GM23248 (cell line): ENCODE data around the gene ANG. TPM values are rescaled to one million over a fixed set of nuclear protein-coding genes. Genes with fewer than 3 reads are reported as not detected.
"Not testable (repeated sequence)": the region's sequence is repeated elsewhere in the genome, so short reads cannot be mapped to it uniquely, and the experiment has no call there.

Source experiments
- DNase-seq: peaks from one replicate; pipeline ENCODE4 v3.0.0-alpha.2; 2015
- H2AFZ ChIP-seq: fragments of 200-600 bp; sonication (generic); 2 replicates; pipeline ENCODE4 v1.6.1; 2016; ENCODE audit warnings: antibody characterized with exemption
- H3F3A ChIP-seq: fragments of 200-600 bp; sonication (generic); 2 replicates; pipeline ENCODE4 v1.6.1; 2016; ENCODE audit warnings: mild to moderate bottlenecking, antibody characterized with exemption, mixed run types; ENCODE audit not compliant: insufficient read depth
- H3K27ac ChIP-seq: fragments of 200-600 bp; sonication (generic); 2 replicates; pipeline ENCODE4 v1.5.1; 2016; ENCODE audit warnings: mild to moderate bottlenecking
- H3K27me3 ChIP-seq: fragments of 200-600 bp; sonication (generic); replicated peaks from 2 replicates; pipeline ENCODE4 v1.6.1; 2016; ENCODE audit warnings: mild to moderate bottlenecking; ENCODE audit not compliant: insufficient read depth
- H3K36me3 ChIP-seq: fragments of 200-600 bp; sonication (generic); 2 replicates; pipeline ENCODE4 v1.6.1; 2016; ENCODE audit warnings: low read depth, mild to moderate bottlenecking
- H3K4me1 ChIP-seq: fragments of 200-600 bp; sonication (generic); 2 replicates; pipeline ENCODE4 v1.6.1; 2016; ENCODE audit warnings: mild to moderate bottlenecking; ENCODE audit not compliant: insufficient read depth
- H3K4me2 ChIP-seq: fragments of 200-600 bp; sonication (generic); one replicate; pipeline ENCODE4 v1.6.1; 2016; ENCODE audit warnings: mild to moderate bottlenecking; ENCODE audit not compliant: unreplicated experiment
- H3K4me3 ChIP-seq: fragments of 200-600 bp; sonication (generic); 2 replicates; pipeline ENCODE4 v1.5.1; 2016; ENCODE audit warnings: mild to moderate bottlenecking
- H3K79me2 ChIP-seq: fragments of 200-600 bp; sonication (generic); 2 replicates; pipeline ENCODE4 v1.6.1; 2016; ENCODE audit warnings: mild to moderate bottlenecking; ENCODE audit not compliant: insufficient read depth
- H3K9ac ChIP-seq: fragments of 200-600 bp; sonication (generic); 2 replicates; pipeline ENCODE4 v1.6.1; 2016; ENCODE audit warnings: mild to moderate bottlenecking
- H3K9me2 ChIP-seq: fragments of 200-600 bp; sonication (generic); 2 replicates; pipeline ENCODE4 v1.6.1; 2016; ENCODE audit warnings: mixed run types, mild to moderate bottlenecking, moderate library complexity; ENCODE audit not compliant: insufficient read depth
- H3K9me3 ChIP-seq: fragments of 200-600 bp; sonication (generic); one replicate; pipeline ENCODE4 v1.6.1; 2017; ENCODE audit warnings: low read depth
- H4K20me1 ChIP-seq: fragments of 200-600 bp; sonication (generic); 2 replicates; pipeline ENCODE4 v1.6.0; 2016; ENCODE audit not compliant: insufficient read depth
- EZH2 ChIP-seq: fragments of 200-600 bp; sonication (generic); IDR thresholded peaks from 2 replicates; pipeline ENCODE4 v1.6.1; 2018; ENCODE audit warnings: antibody characterized with exemption, mild to moderate bottlenecking; ENCODE audit not compliant: insufficient read depth, poor library complexity, severe bottlenecking
- EZH2phosphoT487 ChIP-seq: fragments of 200-600 bp; sonication (generic); IDR thresholded peaks from 2 replicates; pipeline ENCODE4 v1.6.1; 2018; ENCODE audit warnings: antibody characterized with exemption, moderate library complexity, mild to moderate bottlenecking, low read depth; ENCODE audit not compliant: insufficient read depth
- WGBS, 2 experiments: methylation state at CpG; one replicate each; pipeline ENCODE4 v1.1.6; 2015 to 2017; ENCODE audit warnings: low lambda C conversion rate in 2 of 2, low coverage in 1 of 2; ENCODE audit errors: missing lambda C conversion rate in 2 of 2; 5-methylcytosine and 5-hydroxymethylcytosine counted together
- in situ Hi-C: fragments of 300-500 bp; cut with MboI; formaldehyde crosslinking; loops from 2 replicates; pipeline ENCODE4 v1.15.0; 2020
- polyA plus RNA-seq: library from polyadenylated mRNA; unstranded; fragments of >200 nt; fragmentation: Nextera tagmentation; extraction: Ambion mirVana; gene quantifications from 2 replicates; pipeline ENCODE4 v1.2.1, GENCODE V29; 2016
- total RNA-seq: library from RNA; depleted of rRNA; stranded (reverse); fragments of >200 nt; shearing (Covaris generic); gene quantifications from 2 replicates; pipeline ENCODE4 v1.2.3, GENCODE V29; 2014

The ANG gene
- total and polyA plus RNA-seq, 2 experiments from 2014 or later: 3.6 to 11.9 TPM

GRCh38 chr14:20714593-20715250 is 26.2 kb downstream of the ANG start:
- H3K9me2 ChIP-seq: no peaks in the 10 kb centered on the region
- 17 to 19% methylated on average over 4 of the region's 4 CpGs for WGBS, 2 experiments
- H3K27me3 ChIP-seq: peaks cover 9% of the 10 kb centered on the region; the same call in 1 of the 2 replicates
- no peaks in the 10 kb centered on the region for H3F3A ChIP-seq
- peak; percentile 59 for DNase-seq
- no peak overlapping the region for H3K27ac ChIP-seq
- H3K36me3 ChIP-seq: no peaks in the 10 kb centered on the region
- H3K9me3 ChIP-seq: no peaks in the 10 kb centered on the region
- in situ Hi-C loops: no loop called here
- no peaks in the 10 kb centered on the region for H3K4me1 ChIP-seq
- H3K4me2 ChIP-seq: no peak overlapping the region
- H3K79me2 ChIP-seq: no peaks in the 10 kb centered on the region
- H4K20me1 ChIP-seq: no peaks in the 10 kb centered on the region
- TF ChIP-seq EZH2phosphoT487 (no peak), EZH2 (no peak)
- no peak overlapping the region for H3K4me3 ChIP-seq
- no peak overlapping the region for H2AFZ ChIP-seq
- H3K9ac ChIP-seq: no peak overlapping the region

GRCh38 chr14:20719777-20720176 is 31.2 kb downstream of the ANG start:
- no peak for TF ChIP-seq EZH2phosphoT487
- no peak for TF ChIP-seq EZH2
- no peak for DNase-seq
- in situ Hi-C loops: no loop called here

GRCh38 chr14:20720741-20721140 is 32.2 kb downstream of the ANG start:
- 20 to 26% methylated on average over 6 of the region's 6 CpGs for WGBS, 2 experiments
- Histone ChIP-seq H3K4me1 (no peaks in the 10 kb centered on the region), H3F3A (no peaks in the 10 kb centered on the region), H4K20me1 (no peaks in the 10 kb centered on the region), H3K9me2 (no peaks in the 10 kb centered on the region), H3K27me3 (peaks cover 8% of the 10 kb centered on the region), H3K27ac (no peak overlapping the region), H3K9ac (no peak overlapping the region), H3K9me3 (no peaks in the 10 kb centered on the region), H3K36me3 (no peaks in the 10 kb centered on the region), H3K4me3 (no peak overlapping the region), H3K79me2 (no peaks in the 10 kb centered on the region), H3K4me2 (no peak overlapping the region), H2AFZ (no peak overlapping the region)
- DNase-seq: no peak
- no peak for TF ChIP-seq EZH2phosphoT487
- TF ChIP-seq EZH2: no peak
- in situ Hi-C loops: no loop called here

More at GRCh38 chr14:20719777-20720176, 31.2 kb downstream of the ANG start:
- Histone ChIP-seq H2AFZ (no peak overlapping the region), H3K9me2 (no peaks in the 10 kb centered on the region), H3K36me3 (no peaks in the 10 kb centered on the region), H3K27ac (no peak overlapping the region), H3F3A (no peaks in the 10 kb centered on the region), H3K4me1 (no peaks in the 10 kb centered on the region), H3K4me3 (no peak overlapping the region), H4K20me1 (no peaks in the 10 kb centered on the region), H3K79me2 (no peaks in the 10 kb centered on the region), H3K27me3 (peaks cover 8% of the 10 kb centered on the region), H3K4me2 (no peak overlapping the region), H3K9me3 (no peaks in the 10 kb centered on the region), H3K9ac (no peak overlapping the region)
- 33 to 47% methylated on average over 4 of the region's 4 CpGs for WGBS, 2 experiments

- H3K79me2 ChIP-seq: no peaks in the 10 kb centered on the region
- H3K9me2 ChIP-seq: no peaks in the 10 kb centered on the region
- H3K4me1 ChIP-seq: no peaks in the 10 kb centered on the region
- no peak overlapping the region for H3K4me3 ChIP-seq
- no peak overlapping the region for H3K4me2 ChIP-seq
- H3K36me3 ChIP-seq: no peaks in the 10 kb centered on the region
- in situ Hi-C loops: no loop called here
- no peak for DNase-seq
- no peak overlapping the region for H3K27ac ChIP-seq
- H3K9me3 ChIP-seq: no peaks in the 10 kb centered on the region
- no peaks in the 10 kb centered on the region for H4K20me1 ChIP-seq
- no peak overlapping the region for H3K9ac ChIP-seq
- H3K27me3 ChIP-seq: peaks cover 8% of the 10 kb centered on the region
- WGBS, 2 experiments: 65 to 70% methylated on average over 12 of the region's 12 CpGs
- no peaks in the 10 kb centered on the region for H3F3A ChIP-seq
- TF ChIP-seq EZH2: no peak
- TF ChIP-seq EZH2phosphoT487: no peak
- no peak overlapping the region for H2AFZ ChIP-seq
Observed at GRCh38 chr14:20722016-20722415, 33.5 kb downstream of the ANG start.

- 13 to 14% methylated on average over 14 to 17 of the region's 28 CpGs for WGBS, 2 experiments
- H3K4me3 ChIP-seq: no peak overlapping the region
- no peak overlapping the region for H3K4me2 ChIP-seq
Observed at GRCh38 chr14:20723488-20723887, 34.9 kb downstream of the ANG start.

GRCh38 chr14:20726121-20726520 is 37.6 kb downstream of the ANG start:
- H2AFZ ChIP-seq, H3K36me3 ChIP-seq, H3K4me2 ChIP-seq, H3K27ac ChIP-seq, H3K9me3 ChIP-seq, H3K79me2 ChIP-seq, H3K4me1 ChIP-seq, H3K27me3 ChIP-seq, H3K9ac ChIP-seq, DNase-seq, H3K9me2 ChIP-seq, H3K4me3 ChIP-seq, H4K20me1 ChIP-seq, in situ Hi-C loops, H3F3A ChIP-seq: not testable (repeated sequence)
- 53 to 59% methylated on average over 3 of the region's 3 CpGs for WGBS, 2 experiments

More at GRCh38 chr14:20723488-20723887, 34.9 kb downstream of the ANG start:
- Histone ChIP-seq H3K79me2 (no peaks in the 10 kb centered on the region), H3K9ac (no peak overlapping the region), H3K9me2 (no peaks in the 10 kb centered on the region), H3F3A (no peaks in the 10 kb centered on the region), H3K36me3 (no peaks in the 10 kb centered on the region), H3K27ac (no peak overlapping the region), H3K4me1 (no peaks in the 10 kb centered on the region), H4K20me1 (no peaks in the 10 kb centered on the region), H3K27me3 (peaks cover 8% of the 10 kb centered on the region), H2AFZ (no peak overlapping the region), H3K9me3 (no peaks in the 10 kb centered on the region)
- in situ Hi-C loops: no loop called here
- TF ChIP-seq EZH2phosphoT487 (no peak), EZH2 (no peak)
- no peak for DNase-seq
